ENCODE data around the gene NPDC1. TPM values are rescaled to one million over a fixed set of nuclear protein-coding genes. Genes with fewer than 3 reads are reported as not detected.

The NPDC1 gene
- total RNA-seq, 1 experiment from 2014 or later, result 0.51 TPM

DNA sequence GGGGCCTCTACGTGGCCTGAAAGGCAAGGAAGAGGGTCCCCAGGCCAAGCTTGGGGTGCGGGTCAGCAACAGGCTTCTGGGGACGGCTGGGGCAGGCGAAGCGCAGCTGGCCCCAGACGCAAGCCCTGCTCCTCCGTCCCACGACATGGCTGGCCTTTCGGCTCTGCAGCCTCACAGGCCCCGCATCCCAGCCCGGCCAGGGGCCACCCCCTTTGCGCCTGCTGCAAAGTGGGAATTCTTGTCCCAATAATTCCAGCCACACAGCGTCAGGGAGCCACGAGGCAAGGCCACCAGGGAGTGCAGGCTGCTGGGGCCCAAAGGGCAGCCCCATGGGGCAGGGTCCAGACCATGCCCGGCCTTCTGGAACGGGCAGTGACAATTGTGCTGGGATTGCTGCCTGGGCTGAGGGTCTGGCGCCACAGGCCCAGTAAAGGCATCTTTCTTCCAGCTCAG is 9.0 kb upstream of the NPDC1 start:
- Histone ChIP-seq H3K9me3 (replicated peaks) (no peaks in the 10 kb centered on the region), H3K4me1 (peaks cover 52% of the 10 kb centered on the region), H3K4me3 (peak overlapping the region; percentile 33), H3K27ac (peak overlapping the region; percentile 80), H3K27me3 (no peaks in the 10 kb centered on the region), H3K36me3 (no peaks in the 10 kb centered on the region)
- DNase-seq, result no peak

DNA sequence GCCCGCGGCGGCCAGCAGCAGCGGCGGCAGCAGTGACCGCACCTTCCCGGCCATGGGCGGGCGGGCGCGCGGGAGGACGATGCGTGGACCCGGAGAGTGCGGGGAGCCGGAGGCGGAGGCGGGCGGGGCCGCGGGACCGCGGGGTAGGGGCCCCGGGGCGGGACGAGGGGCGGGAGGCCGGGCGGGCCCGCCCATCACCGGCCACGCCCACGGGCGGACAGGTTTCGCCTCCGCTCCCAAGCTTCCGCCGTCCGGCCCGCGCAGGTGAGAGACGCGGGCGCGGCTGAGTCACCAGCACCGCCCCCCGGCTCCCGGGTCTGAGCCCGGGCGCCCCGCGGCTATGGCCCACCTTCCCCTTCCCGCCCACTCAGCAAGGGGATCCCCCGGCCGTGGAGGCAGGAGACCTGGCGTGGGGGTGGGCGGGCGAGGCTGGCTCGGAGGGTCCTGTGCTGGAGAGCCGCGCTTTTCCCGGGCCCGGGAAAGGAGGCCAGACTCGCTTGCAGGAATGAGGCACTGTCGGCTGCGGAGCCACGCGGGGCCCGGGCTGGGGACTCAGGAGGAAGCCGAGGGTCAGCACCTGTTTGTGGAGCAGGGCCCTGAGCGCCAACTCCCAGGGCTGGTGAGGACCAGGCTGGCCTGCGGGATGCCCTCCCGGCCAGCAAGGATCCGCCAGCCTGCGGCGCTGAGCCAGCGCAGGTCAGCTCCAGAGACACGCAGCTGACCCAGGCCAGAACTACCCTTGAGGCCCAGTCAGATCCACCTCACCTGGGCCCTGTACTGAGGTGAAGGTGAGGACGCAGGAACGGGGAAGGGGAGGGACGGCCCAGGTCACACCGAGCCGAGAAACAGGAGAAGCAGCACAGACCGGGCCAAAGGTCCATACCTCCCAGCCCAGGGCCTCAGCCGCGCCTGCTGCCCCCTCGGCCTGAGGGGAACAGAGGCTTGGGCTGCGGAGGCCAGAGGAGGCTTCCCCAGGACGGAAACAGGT is 8.3 kb upstream of the NPDC1 start, which contains the start of gene ENTPD2:
TSS of gene ENTPD2 (minus strand) at position 118 of the 988 bp plus-strand sequence. CDS start at position 54, 64 bp downstream.
- no peaks in the 10 kb centered on the region for H3K27me3 ChIP-seq
- H3K36me3 ChIP-seq, result no peaks in the 10 kb centered on the region
- DNase-seq, result peak in 1 of 2 experiments; percentile 43
- H3K4me1 ChIP-seq, result peaks cover 49% of the 10 kb centered on the region
- peak within 1 kb of the TSS; percentile 33 for H3K4me3 ChIP-seq
- H3K27ac ChIP-seq, result peak within 1 kb of the TSS; percentile 80
- no peaks in the 10 kb centered on the region for H3K9me3 ChIP-seq (replicated peaks)

DNA sequence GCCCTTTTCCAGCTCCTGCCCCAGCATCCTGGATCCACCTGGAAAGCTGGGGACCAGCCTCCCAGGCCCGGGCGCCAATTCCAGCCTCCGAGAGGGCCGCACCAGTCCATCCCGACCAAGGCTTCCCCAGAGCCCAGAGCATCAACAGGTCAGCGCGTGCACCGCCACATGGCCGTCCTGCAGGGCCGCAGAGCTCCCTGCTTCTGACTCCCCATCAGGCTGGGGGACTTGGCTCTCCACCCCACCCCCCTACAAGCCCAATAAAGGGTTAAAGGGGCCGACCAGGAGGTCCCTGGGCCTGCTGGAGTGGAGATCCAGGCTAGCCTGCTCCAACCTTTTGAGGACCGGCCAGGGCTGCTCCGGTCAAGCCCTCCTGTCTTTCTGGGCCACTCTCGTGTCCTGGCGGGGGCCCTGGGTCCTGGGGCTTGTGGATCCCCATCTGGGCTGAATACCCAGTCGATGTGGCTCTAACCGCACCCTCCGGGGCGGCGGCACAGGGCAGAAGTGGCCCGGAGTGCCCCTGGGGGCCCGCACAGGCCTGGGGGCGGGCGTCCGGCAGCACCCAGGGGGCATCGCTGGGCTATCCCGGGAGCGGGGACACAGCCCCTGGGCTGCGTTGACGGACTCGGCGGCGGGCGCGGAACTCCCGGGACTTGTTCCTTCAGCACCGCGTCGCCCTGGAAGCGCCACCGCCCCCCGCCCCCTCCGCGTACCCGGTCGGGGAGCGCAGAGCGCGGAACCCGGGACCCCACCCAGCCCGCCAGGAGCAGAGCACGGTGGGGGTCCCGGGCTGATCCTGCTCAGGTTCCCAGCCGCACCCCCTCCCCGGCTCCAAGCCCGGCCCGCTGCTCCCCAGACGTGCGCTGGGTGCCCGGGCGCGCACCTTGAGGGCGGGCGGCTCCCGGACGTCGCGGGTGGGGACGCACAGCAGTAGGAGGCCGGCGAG is 7.3 kb upstream of the NPDC1 start:
- no peak for DNase-seq
- Histone ChIP-seq H3K36me3 (no peaks in the 10 kb centered on the region), H3K9me3 (replicated peaks) (no peaks in the 10 kb centered on the region), H3K27me3 (no peaks in the 10 kb centered on the region), H3K27ac (no peak overlapping the region), H3K4me3 (no peak overlapping the region), H3K4me1 (peaks cover 39% of the 10 kb centered on the region)

DNA sequence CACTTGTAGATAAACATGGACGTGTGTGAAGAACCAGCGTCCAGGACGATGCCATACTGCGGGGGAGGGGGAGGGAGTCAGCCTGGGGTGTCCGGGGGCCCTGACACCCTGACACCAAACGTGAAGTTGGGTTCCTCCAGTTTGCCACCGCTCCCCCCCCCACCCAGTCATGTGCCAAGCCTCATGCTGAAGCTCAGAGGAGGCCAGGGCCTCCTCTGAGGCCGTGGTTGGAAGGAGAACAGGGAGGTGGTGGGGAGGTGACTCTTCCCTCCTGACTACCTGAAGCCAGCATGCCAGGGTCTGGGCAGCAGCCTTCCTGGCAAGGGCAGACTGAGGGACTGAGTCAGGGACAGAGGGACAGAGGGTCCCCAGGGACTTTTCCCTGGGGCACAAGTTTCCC is 6.3 kb upstream of the NPDC1 start:
- H3K36me3 ChIP-seq, result no peaks in the 10 kb centered on the region
- no peaks in the 10 kb centered on the region for H3K27me3 ChIP-seq
- no peaks in the 10 kb centered on the region for H3K9me3 ChIP-seq (replicated peaks)
- no peak for DNase-seq
- H3K27ac ChIP-seq, result no peak overlapping the region
- peaks cover 32% of the 10 kb centered on the region for H3K4me1 ChIP-seq
- H3K4me3 ChIP-seq, result no peak overlapping the region

DNA sequence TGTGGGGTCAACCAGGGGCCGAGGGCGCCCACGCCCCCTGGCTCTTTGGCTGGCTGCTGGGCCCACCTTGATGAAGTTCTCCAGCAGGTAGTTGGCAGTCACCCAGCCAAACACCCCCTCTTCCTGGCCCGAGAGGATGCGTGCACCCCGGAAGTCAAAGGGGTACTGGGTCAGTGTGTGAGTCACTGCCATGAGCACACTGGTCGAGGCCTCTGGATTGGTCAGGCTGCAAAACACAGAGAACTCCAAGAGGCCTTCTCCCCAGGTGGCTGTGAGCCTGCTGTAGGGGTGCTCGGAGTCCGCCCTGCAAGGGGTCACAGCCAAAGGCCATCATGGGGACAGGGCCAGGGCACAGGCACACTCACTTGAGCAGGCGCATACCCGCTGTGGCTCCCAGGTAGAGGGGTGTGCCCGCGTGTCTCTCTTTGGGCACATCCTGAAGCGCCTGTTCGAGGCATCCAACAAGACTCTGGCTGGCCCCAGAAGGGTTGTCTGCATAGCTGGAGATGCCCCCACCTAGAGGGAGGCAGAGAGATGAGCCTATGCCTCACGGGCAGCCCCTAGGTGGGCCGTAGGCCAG is 5.3 kb upstream of the NPDC1 start:
- Histone ChIP-seq H3K27me3 (peaks cover 2% of the 10 kb centered on the region), H3K4me1 (peaks cover 24% of the 10 kb centered on the region), H3K27ac (no peak overlapping the region), H3K36me3 (no peaks in the 10 kb centered on the region), H3K4me3 (no peak overlapping the region), H3K9me3 (replicated peaks) (no peaks in the 10 kb centered on the region)
- DNase-seq, result no peak

DNA sequence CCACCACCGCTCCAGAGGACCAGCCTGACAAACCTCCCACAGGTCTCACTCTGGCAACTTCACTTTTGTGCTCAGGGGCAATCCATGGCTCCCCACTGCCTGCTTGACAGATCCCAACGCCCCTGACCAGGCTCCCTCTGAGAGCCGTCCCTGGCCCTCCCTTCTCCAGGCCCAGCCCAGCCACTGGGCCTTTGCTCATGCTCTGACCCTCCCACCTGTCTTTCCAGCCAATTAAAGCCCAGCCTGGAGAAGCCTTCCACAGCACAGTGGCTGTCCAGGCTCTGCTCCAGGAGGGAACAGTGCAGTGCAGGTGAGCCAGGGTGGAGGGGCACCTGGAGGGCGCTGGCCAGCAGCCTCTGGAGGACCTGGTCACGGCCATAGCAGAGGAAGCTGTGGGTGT is 4.6 kb upstream of the NPDC1 start:
- no peaks in the 10 kb centered on the region for H3K36me3 ChIP-seq
- peaks cover 5% of the 10 kb centered on the region for H3K27me3 ChIP-seq
- DNase-seq, result no peak
- H3K9me3 ChIP-seq (replicated peaks), result no peaks in the 10 kb centered on the region
- H3K27ac ChIP-seq, result no peak overlapping the region
- no peak overlapping the region for H3K4me3 ChIP-seq
- peaks cover 17% of the 10 kb centered on the region for H3K4me1 ChIP-seq

DNA sequence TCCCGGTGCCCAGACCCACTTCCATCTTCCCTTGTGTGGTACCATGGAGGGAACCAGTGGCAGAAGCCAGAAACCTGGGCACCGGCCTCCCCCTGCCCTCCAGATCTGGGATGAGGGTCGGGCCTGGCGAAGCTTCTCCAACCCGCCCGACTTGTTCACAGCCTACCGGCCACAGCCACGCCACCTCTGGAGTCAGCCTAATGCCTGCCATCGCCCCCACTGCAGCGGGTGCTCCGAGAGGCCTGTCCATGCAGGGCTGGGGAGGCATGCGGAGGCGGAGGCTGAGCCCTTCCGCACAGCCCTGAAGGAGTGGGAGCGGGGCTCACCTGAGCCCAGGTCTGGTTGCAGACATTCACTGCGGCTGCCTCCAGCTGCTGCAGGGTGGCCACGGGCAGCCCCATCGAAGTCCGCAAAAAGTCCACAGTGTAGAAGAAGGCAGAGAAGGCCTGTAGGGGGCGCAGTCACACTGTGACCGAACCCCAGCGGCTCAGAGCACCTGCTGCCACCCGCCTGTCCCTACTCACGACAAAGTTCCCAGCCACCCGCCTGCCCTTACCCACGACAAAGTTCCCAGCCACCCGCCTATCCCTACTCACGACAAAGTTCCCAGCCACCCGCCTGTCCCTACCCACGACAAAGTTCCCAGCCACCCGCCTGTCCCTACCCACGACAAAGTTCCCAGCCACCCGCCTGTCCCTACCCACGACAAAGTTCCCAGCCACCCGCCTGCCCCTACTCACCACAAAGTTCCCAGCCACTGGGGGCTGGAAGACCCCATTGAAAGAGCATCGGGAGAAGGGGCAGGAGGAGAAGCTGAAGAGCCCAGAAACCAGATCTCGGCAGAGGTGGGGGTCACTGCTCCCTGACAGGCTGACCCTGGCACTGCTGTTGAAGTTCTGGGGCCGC is 3.8 kb upstream of the NPDC1 start:
- peaks cover 12% of the 10 kb centered on the region for H3K27me3 ChIP-seq
- H3K4me1 ChIP-seq, result peaks cover 10% of the 10 kb centered on the region
- H3K4me3 ChIP-seq, result no peak overlapping the region
- H3K27ac ChIP-seq, result no peak overlapping the region
- H3K36me3 ChIP-seq, result no peaks in the 10 kb centered on the region
- H3K9me3 ChIP-seq (replicated peaks), result no peaks in the 10 kb centered on the region
- DNase-seq, result peak; percentile 71 to 88

DNA sequence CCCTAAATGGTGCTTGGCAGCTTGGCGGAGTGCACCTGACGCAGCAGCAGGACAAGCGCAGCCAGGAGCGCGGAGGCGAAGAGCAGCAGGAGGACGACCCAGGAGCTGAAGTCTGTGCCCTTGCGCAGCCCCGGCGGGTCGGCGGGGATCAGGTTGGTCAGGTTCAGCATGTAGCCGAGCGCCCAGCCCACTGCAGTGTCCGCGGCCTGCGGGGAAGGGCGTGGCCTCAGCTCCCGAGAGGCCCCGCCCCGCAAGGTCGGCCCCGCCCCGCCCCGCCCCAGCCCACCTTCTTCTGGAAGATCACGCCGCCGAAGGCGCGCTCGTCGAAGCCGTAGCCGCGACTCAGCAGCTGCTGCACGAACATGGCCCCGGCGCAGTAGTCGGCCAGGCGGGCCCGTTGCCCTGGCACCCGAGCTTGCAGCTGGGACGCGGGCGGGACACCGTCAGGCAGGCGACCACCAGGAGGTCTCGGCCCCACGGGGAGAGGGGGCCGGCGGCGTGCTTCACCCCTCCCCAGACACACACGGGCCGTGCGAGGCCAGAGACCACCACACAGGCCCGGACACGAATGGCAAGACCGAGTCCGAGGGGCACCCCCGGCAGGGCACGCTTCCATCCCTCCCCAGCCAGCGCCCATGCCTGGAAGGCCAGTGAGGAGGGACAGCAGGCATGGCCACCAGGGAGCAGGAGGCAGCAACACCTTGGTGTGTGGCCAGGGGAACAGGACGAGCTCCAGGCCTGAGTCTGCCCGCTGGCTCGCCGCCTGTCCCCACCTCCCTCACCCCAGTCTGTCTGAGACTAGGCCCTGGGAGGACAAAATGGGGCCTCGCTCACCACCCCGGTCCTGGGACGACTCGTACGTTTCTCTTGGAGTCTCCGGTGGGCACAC is 2.9 kb upstream of the NPDC1 start:
- no peak for DNase-seq
- H3K27ac ChIP-seq, result no peak overlapping the region
- peaks cover 10% of the 10 kb centered on the region; the same call in 1 of the 2 replicates for H3K4me1 ChIP-seq
- peaks cover 21% of the 10 kb centered on the region for H3K27me3 ChIP-seq
- no peaks in the 10 kb centered on the region for H3K36me3 ChIP-seq
- H3K9me3 ChIP-seq (replicated peaks), result no peaks in the 10 kb centered on the region
- no peak overlapping the region for H3K4me3 ChIP-seq

DNA sequence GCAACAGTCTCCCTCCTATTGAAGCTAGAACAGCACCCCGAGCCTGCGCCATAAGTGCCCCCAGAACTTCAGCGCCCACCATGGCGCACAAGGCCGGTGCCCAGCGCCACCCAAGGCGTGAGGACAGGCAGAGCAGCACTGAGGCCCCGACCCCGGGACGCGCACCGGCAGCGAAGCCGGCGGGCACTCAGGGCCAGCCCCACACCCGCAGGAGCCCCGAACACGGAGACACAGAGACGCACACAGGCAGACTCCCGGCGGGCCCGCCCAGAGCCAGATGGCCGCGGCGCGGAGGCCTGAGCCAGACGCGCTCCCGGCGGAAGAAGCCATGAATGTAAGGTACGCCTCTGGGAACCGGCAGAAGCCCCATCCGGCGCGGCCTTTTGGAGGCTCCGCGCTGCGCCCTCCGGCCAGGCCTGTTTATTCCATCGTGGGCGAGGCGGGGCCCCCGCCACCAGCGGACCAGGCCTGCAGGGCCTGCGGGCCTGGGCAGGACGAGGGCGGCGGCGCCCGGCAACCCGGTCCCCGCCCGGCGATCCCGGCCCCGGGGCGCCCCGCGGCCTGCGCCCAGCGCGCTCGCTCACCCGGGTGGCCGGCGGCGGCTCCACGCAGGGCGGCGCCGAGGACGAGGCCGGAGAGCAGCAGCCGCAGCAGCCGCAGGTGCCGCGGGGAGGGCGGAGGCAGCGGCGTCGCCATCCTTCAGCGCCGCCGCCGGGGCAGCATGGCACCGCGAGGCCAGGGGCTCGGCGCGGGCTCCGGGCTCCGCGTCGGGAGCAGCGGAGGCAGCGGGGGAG is 486 bp downstream of the NPDC1 start:
- DNase-seq, result peak; percentile 54 to 66
- H3K4me1 ChIP-seq, result peaks cover 11% of the 10 kb centered on the region; the same call in 1 of the 2 replicates
- peak overlapping the region; percentile 41 for H3K4me3 ChIP-seq
- no peak overlapping the region for H3K27ac ChIP-seq
- H3K36me3 ChIP-seq, result no peaks in the 10 kb centered on the region
- H3K9me3 ChIP-seq (replicated peaks), result no peaks in the 10 kb centered on the region
- H3K27me3 ChIP-seq, result peaks cover 37% of the 10 kb centered on the region

DNA sequence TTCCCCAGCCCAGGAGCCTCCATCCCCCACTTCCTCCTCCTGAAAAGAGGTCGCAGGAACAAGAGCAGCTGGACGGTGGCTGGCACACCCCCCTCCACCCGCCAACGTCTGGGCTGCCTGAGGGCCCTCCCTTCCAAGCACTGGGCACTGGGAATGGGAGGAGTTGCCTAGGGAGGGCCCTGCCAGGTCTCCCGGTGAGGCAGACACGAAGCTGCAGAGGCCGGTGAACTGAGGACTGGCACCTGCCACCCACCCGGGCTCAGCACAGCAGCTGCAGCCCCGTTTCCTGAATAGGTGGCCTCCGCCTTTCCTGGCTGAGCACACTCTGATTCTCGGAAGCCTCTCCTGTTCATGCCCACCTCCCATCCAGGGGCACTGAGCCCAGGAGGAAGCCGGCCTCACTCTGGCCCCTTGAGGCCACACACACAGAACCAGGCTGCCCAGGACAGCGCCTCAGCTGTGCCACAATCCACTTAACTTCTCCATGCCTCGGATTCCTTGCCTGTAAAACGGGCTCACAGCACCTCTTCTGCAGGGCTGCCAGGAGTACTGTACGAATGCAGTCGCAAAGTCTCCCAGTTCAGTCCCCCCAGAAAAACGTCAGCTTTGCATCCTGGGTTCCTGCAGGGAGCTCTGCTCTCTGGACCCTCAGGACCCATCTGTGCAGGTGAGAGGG is 1.3 kb downstream of the NPDC1 start:
- Histone ChIP-seq H3K4me3 (no peak overlapping the region), H3K27ac (no peak overlapping the region), H3K36me3 (no peaks in the 10 kb centered on the region), H3K9me3 (replicated peaks) (no peaks in the 10 kb centered on the region), H3K4me1 (peaks cover 11% of the 10 kb centered on the region; the same call in 1 of the 2 replicates), H3K27me3 (peaks cover 38% of the 10 kb centered on the region)
- no peak for DNase-seq

DNA sequence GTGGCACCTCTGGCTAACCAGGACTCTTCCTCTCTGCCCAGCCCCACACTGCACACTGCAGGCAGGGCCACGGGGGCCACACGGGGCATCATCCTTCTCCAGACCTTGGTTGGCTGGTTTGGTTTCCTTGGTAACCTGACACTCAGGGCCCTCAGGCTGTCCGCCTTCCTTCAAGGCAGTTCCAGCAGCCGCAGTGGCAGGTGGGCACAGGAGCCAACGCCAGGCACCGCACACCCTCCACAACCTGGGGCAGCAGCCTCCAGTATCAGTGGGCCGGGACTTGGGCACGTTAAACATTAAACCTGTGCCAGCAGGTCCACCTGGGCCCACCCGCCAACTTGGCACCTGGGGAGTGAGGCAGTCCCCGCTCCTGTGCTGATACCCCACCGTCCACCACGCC is 1.9 kb downstream of the NPDC1 start:
- H3K9me3 ChIP-seq (replicated peaks), result no peaks in the 10 kb centered on the region
- no peaks in the 10 kb centered on the region for H3K36me3 ChIP-seq
- H3K27me3 ChIP-seq, result peaks cover 38% of the 10 kb centered on the region
- no peak overlapping the region for H3K4me3 ChIP-seq
- no peak overlapping the region for H3K27ac ChIP-seq
- H3K4me1 ChIP-seq, result peaks cover 11% of the 10 kb centered on the region; the same call in 1 of the 2 replicates
- DNase-seq, result no peak
